IPS-15b (cell line): Measurements from ENCODE around the gene MAPKAP1.
A peak's percentile ranks its signal among the peaks of the same experiment; 100 is the strongest.

Source experiments
- H3K27me3 ChIP-seq: one replicate; pipeline ENCODE4 v1.6.1; 2013; ENCODE audit warnings: low read length; ENCODE audit not compliant: control insufficient read depth, insufficient read depth
- H3K36me3 ChIP-seq: one replicate; pipeline ENCODE4 v1.6.1; 2013; ENCODE audit warnings: low read length; ENCODE audit not compliant: control insufficient read depth, insufficient read depth
- H3K4me1 ChIP-seq: one replicate; pipeline ENCODE4 v1.6.1; 2013; ENCODE audit warnings: mild to moderate bottlenecking, low read length; ENCODE audit not compliant: control insufficient read depth, insufficient read depth
- H3K4me3 ChIP-seq: one replicate; pipeline ENCODE4 v1.5.1; 2013; ENCODE audit warnings: low read depth, low read length
- H3K9ac ChIP-seq: one replicate; pipeline ENCODE4 v1.6.1; 2013; ENCODE audit warnings: low read depth, mild to moderate bottlenecking, low read length
- H3K9me3 ChIP-seq: one replicate; pipeline ENCODE4 v1.6.1; 2013; ENCODE audit warnings: mild to moderate bottlenecking, low read length; ENCODE audit not compliant: control insufficient read depth, insufficient read depth

The MAPKAP1 gene

GRCh38 chr9:125663127-125663526, 43.9 kb downstream of the MAPKAP1 start:
- Histone ChIP-seq H3K4me3 (no peak overlapping the region), H3K36me3 (no peaks in the 10 kb centered on the region), H3K27me3 (no peaks in the 10 kb centered on the region), H3K9ac (no peak overlapping the region), H3K4me1 (no peaks in the 10 kb centered on the region), H3K9me3 (no peaks in the 10 kb centered on the region)

DNA sequence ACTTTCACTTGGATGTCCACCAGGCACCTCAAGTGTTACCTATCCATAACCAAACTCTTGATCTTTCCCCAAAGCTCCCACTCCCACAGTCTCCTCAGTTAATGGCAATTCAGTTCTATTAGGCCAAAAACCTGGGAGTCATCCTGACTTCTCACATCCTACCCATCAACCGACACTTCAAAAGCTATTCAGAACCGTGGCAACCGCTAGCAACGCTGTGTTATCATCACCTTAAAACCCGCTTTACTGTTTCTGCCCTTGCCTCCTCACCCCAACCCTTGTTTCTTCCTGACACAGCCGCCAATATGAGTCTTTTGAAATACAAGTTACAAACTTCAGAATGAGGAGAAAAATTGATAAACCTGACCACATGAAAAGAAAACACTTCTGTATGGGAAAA, 46.5 kb downstream of the MAPKAP1 start:
- peaks cover 5% of the 10 kb centered on the region for H3K4me1 ChIP-seq
- H3K9me3 ChIP-seq, result no peaks in the 10 kb centered on the region
- H3K9ac ChIP-seq, result no peak overlapping the region
- no peaks in the 10 kb centered on the region for H3K36me3 ChIP-seq
- H3K4me3 ChIP-seq, result no peak overlapping the region
- no peaks in the 10 kb centered on the region for H3K27me3 ChIP-seq

- Histone ChIP-seq H3K4me1 (peaks cover 11% of the 10 kb centered on the region), H3K36me3 (no peaks in the 10 kb centered on the region), H3K9ac (no peak overlapping the region), H3K9me3 (no peaks in the 10 kb centered on the region), H3K4me3 (no peak overlapping the region), H3K27me3 (no peaks in the 10 kb centered on the region)
Measured at GRCh38 chr9:125659954-125660353, 47.1 kb downstream of the MAPKAP1 start.

- Histone ChIP-seq H3K4me1 (peaks cover 18% of the 10 kb centered on the region), H3K9me3 (no peaks in the 10 kb centered on the region), H3K4me3 (no peak overlapping the region), H3K36me3 (no peaks in the 10 kb centered on the region), H3K27me3 (no peaks in the 10 kb centered on the region), H3K9ac (no peak overlapping the region)
Measured at GRCh38 chr9:125659201-125659840, 47.7 kb downstream of the MAPKAP1 start.

- H3K4me1 ChIP-seq, result peaks cover 43% of the 10 kb centered on the region
- no peaks in the 10 kb centered on the region for H3K27me3 ChIP-seq
- no peaks in the 10 kb centered on the region for H3K36me3 ChIP-seq
- no peaks in the 10 kb centered on the region for H3K9me3 ChIP-seq
- H3K4me3 ChIP-seq, result no peak overlapping the region
- no peak overlapping the region for H3K9ac ChIP-seq
Measured at GRCh38 chr9:125656560-125656959, 50.4 kb downstream of the MAPKAP1 start.

- Histone ChIP-seq H3K36me3 (no peaks in the 10 kb centered on the region), H3K27me3 (no peaks in the 10 kb centered on the region), H3K4me3 (no peak overlapping the region), H3K9ac (no peak overlapping the region), H3K4me1 (peaks cover 46% of the 10 kb centered on the region), H3K9me3 (no peaks in the 10 kb centered on the region)
Measured at GRCh38 chr9:125655691-125656410, 51.2 kb downstream of the MAPKAP1 start.

- Histone ChIP-seq H3K4me3 (no peak overlapping the region), H3K9me3 (no peaks in the 10 kb centered on the region), H3K9ac (no peak overlapping the region), H3K27me3 (no peaks in the 10 kb centered on the region), H3K4me1 (peaks cover 53% of the 10 kb centered on the region), H3K36me3 (no peaks in the 10 kb centered on the region)
Measured at GRCh38 chr9:125655066-125655633, 51.9 kb downstream of the MAPKAP1 start.

- no peak overlapping the region for H3K9ac ChIP-seq
- H3K36me3 ChIP-seq, result no peaks in the 10 kb centered on the region
- peak overlapping the region; percentile 0 for H3K4me3 ChIP-seq
- peaks cover 62% of the 10 kb centered on the region for H3K4me1 ChIP-seq
- no peaks in the 10 kb centered on the region for H3K9me3 ChIP-seq
- no peaks in the 10 kb centered on the region for H3K27me3 ChIP-seq
Measured at GRCh38 chr9:125654121-125654520, 52.9 kb downstream of the MAPKAP1 start.

- Histone ChIP-seq H3K36me3 (no peaks in the 10 kb centered on the region), H3K4me1 (peaks cover 64% of the 10 kb centered on the region)
Measured at GRCh38 chr9:125653325-125653724, 53.7 kb downstream of the MAPKAP1 start.

GRCh38 chr9:125652759-125653158, 54.2 kb downstream of the MAPKAP1 start:
- H3K9me3 ChIP-seq, result no peaks in the 10 kb centered on the region
- no peaks in the 10 kb centered on the region for H3K36me3 ChIP-seq
- H3K27me3 ChIP-seq, result no peaks in the 10 kb centered on the region
- H3K4me1 ChIP-seq, result peaks cover 67% of the 10 kb centered on the region
- H3K9ac ChIP-seq, result no peak overlapping the region
- no peak overlapping the region for H3K4me3 ChIP-seq

More at GRCh38 chr9:125653325-125653724, 53.7 kb downstream of the MAPKAP1 start:
- Histone ChIP-seq H3K9ac (no peak overlapping the region), H3K27me3 (no peaks in the 10 kb centered on the region), H3K4me3 (no peak overlapping the region), H3K9me3 (no peaks in the 10 kb centered on the region)

DNA sequence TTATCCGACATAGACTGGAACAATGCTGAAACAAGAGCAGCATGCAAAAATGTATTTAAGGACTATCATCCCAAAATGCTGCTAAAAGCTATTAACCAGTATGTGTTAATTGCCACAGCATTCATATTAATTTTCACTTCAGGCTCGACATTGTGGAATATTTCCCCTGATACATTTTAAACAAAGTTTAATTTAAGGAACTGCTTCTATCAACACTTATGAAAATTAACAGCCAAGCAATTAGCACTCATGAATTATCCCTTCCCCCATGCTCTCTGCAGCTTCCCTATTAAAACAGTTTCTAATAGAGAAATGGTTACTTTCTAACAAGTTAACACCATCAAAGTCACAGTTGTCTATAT, 54.8 kb downstream of the MAPKAP1 start:
- H3K27me3 ChIP-seq, result no peaks in the 10 kb centered on the region
- H3K4me1 ChIP-seq, result peaks cover 67% of the 10 kb centered on the region
- no peaks in the 10 kb centered on the region for H3K9me3 ChIP-seq
- no peaks in the 10 kb centered on the region for H3K36me3 ChIP-seq
- H3K9ac ChIP-seq, result no peak overlapping the region
- H3K4me3 ChIP-seq, result no peak overlapping the region
